Measurements from ENCODE around the gene SRRM3.

Gene SRRM3

GRCh38 chr7:76318488-76319353, 117.0 kb downstream of the SRRM3 start:
- Histone ChIP-seq H3K36me3 (ENCODE audit: control insufficient read depth, insufficient read depth, low read length) (peaks cover 8% of the 10 kb centered on the region), H3K4me3 (ENCODE audit: low read depth, low read length) (peak overlapping the region; percentile 79), H3K9ac (ENCODE audit: low read length) (peak overlapping the region; percentile 77), H3K9me3 (ENCODE audit: control insufficient read depth, insufficient read depth, low read depth, low read length) (no peaks in the 10 kb centered on the region), H3K4me1 (ENCODE audit: control insufficient read depth, insufficient read depth, low read length) (peaks cover 14% of the 10 kb centered on the region), H3K27me3 (ENCODE audit: control insufficient read depth, insufficient read depth, low read length) (no peaks in the 10 kb centered on the region), H3K27ac (ENCODE audit: low read depth, low read length) (peak overlapping the region; percentile 74)

GRCh38 chr7:76325092-76325491, 123.4 kb downstream of the SRRM3 start:
- Histone ChIP-seq H3K9me3 (ENCODE audit: control insufficient read depth, insufficient read depth, low read depth, low read length) (no peaks in the 10 kb centered on the region), H3K4me3 (ENCODE audit: low read depth, low read length) (no peak overlapping the region), H3K36me3 (ENCODE audit: control insufficient read depth, insufficient read depth, low read length) (peaks cover 58% of the 10 kb centered on the region), H3K27me3 (ENCODE audit: control insufficient read depth, insufficient read depth, low read length) (no peaks in the 10 kb centered on the region), H3K4me1 (ENCODE audit: control insufficient read depth, insufficient read depth, low read length) (no peaks in the 10 kb centered on the region), H3K27ac (ENCODE audit: low read depth, low read length) (no peak overlapping the region), H3K9ac (ENCODE audit: low read length) (no peak overlapping the region)

- Histone ChIP-seq H3K4me3 (ENCODE audit: low read depth, low read length) (no peak overlapping the region), H3K9me3 (ENCODE audit: control insufficient read depth, insufficient read depth, low read depth, low read length) (no peaks in the 10 kb centered on the region), H3K9ac (ENCODE audit: low read length) (no peak overlapping the region), H3K27me3 (ENCODE audit: control insufficient read depth, insufficient read depth, low read length) (no peaks in the 10 kb centered on the region), H3K4me1 (ENCODE audit: control insufficient read depth, insufficient read depth, low read length) (no peaks in the 10 kb centered on the region), H3K27ac (ENCODE audit: low read depth, low read length) (no peak overlapping the region), H3K36me3 (ENCODE audit: control insufficient read depth, insufficient read depth, low read length) (peaks cover 64% of the 10 kb centered on the region)
Measured at GRCh38 chr7:76325811-76326210, 124.1 kb downstream of the SRRM3 start.

- Histone ChIP-seq H3K27ac (ENCODE audit: low read depth, low read length) (no peak overlapping the region), H3K9ac (ENCODE audit: low read length) (no peak overlapping the region), H3K9me3 (ENCODE audit: control insufficient read depth, insufficient read depth, low read depth, low read length) (no peaks in the 10 kb centered on the region), H3K27me3 (ENCODE audit: control insufficient read depth, insufficient read depth, low read length) (no peaks in the 10 kb centered on the region), H3K4me3 (ENCODE audit: low read depth, low read length) (no peak overlapping the region), H3K4me1 (ENCODE audit: control insufficient read depth, insufficient read depth, low read length) (peaks cover 2% of the 10 kb centered on the region; the same call in 1 of the 2 replicates), H3K36me3 (ENCODE audit: control insufficient read depth, insufficient read depth, low read length) (peaks cover 66% of the 10 kb centered on the region)
Measured at GRCh38 chr7:76326646-76327233, 125.0 kb downstream of the SRRM3 start.

GRCh38 chr7:76327610-76328009, 125.9 kb downstream of the SRRM3 start:
- Histone ChIP-seq H3K4me1 (ENCODE audit: control insufficient read depth, insufficient read depth, low read length) (peaks cover 2% of the 10 kb centered on the region; the same call in 1 of the 2 replicates), H3K27ac (ENCODE audit: low read depth, low read length) (no peak overlapping the region), H3K27me3 (ENCODE audit: control insufficient read depth, insufficient read depth, low read length) (no peaks in the 10 kb centered on the region), H3K9me3 (ENCODE audit: control insufficient read depth, insufficient read depth, low read depth, low read length) (no peaks in the 10 kb centered on the region), H3K4me3 (ENCODE audit: low read depth, low read length) (no peak overlapping the region), H3K36me3 (ENCODE audit: control insufficient read depth, insufficient read depth, low read length) (peaks cover 73% of the 10 kb centered on the region), H3K9ac (ENCODE audit: low read length) (no peak overlapping the region)

- H3K36me3 ChIP-seq (ENCODE audit: control insufficient read depth, insufficient read depth, low read length) = peaks cover 72% of the 10 kb centered on the region
- no peak overlapping the region for H3K27ac ChIP-seq (ENCODE audit: low read depth, low read length)
- H3K9ac ChIP-seq (ENCODE audit: low read length) = no peak overlapping the region
- H3K27me3 ChIP-seq (ENCODE audit: control insufficient read depth, insufficient read depth, low read length) = no peaks in the 10 kb centered on the region
- no peak overlapping the region for H3K4me3 ChIP-seq (ENCODE audit: low read depth, low read length)
- peaks cover 2% of the 10 kb centered on the region; the same call in 1 of the 2 replicates for H3K4me1 ChIP-seq (ENCODE audit: control insufficient read depth, insufficient read depth, low read length)
- H3K9me3 ChIP-seq (ENCODE audit: control insufficient read depth, insufficient read depth, low read depth, low read length) = no peaks in the 10 kb centered on the region
Measured at GRCh38 chr7:76328389-76328788, 126.7 kb downstream of the SRRM3 start.

- H3K27me3 ChIP-seq (ENCODE audit: control insufficient read depth, insufficient read depth, low read length) = no peaks in the 10 kb centered on the region
- H3K27ac ChIP-seq (ENCODE audit: low read depth, low read length) = no peak overlapping the region
- no peak overlapping the region for H3K4me3 ChIP-seq (ENCODE audit: low read depth, low read length)
- peaks cover 76% of the 10 kb centered on the region for H3K36me3 ChIP-seq (ENCODE audit: control insufficient read depth, insufficient read depth, low read length)
- H3K4me1 ChIP-seq (ENCODE audit: control insufficient read depth, insufficient read depth, low read length) = peaks cover 2% of the 10 kb centered on the region; the same call in 1 of the 2 replicates
- H3K9me3 ChIP-seq (ENCODE audit: control insufficient read depth, insufficient read depth, low read depth, low read length) = no peaks in the 10 kb centered on the region
- H3K9ac ChIP-seq (ENCODE audit: low read length) = no peak overlapping the region
Measured at GRCh38 chr7:76329479-76329878, 127.8 kb downstream of the SRRM3 start.

GRCh38 chr7:76330261-76330660, 128.6 kb downstream of the SRRM3 start:
- Histone ChIP-seq H3K27ac (ENCODE audit: low read depth, low read length) (no peak overlapping the region), H3K27me3 (ENCODE audit: control insufficient read depth, insufficient read depth, low read length) (no peaks in the 10 kb centered on the region), H3K36me3 (ENCODE audit: control insufficient read depth, insufficient read depth, low read length) (peaks cover 70% of the 10 kb centered on the region), H3K4me3 (ENCODE audit: low read depth, low read length) (no peak overlapping the region), H3K4me1 (ENCODE audit: control insufficient read depth, insufficient read depth, low read length) (peaks cover 2% of the 10 kb centered on the region; the same call in 1 of the 2 replicates), H3K9ac (ENCODE audit: low read length) (no peak overlapping the region), H3K9me3 (ENCODE audit: control insufficient read depth, insufficient read depth, low read depth, low read length) (no peaks in the 10 kb centered on the region)

GRCh38 chr7:76330673-76331072, 129.0 kb downstream of the SRRM3 start:
- H3K27ac ChIP-seq (ENCODE audit: low read depth, low read length) = no peak overlapping the region
- H3K36me3 ChIP-seq (ENCODE audit: control insufficient read depth, insufficient read depth, low read length) = peaks cover 66% of the 10 kb centered on the region
- H3K4me3 ChIP-seq (ENCODE audit: low read depth, low read length) = no peak overlapping the region
- H3K4me1 ChIP-seq (ENCODE audit: control insufficient read depth, insufficient read depth, low read length) = peaks cover 2% of the 10 kb centered on the region; the same call in 1 of the 2 replicates
- no peaks in the 10 kb centered on the region for H3K27me3 ChIP-seq (ENCODE audit: control insufficient read depth, insufficient read depth, low read length)
- H3K9me3 ChIP-seq (ENCODE audit: control insufficient read depth, insufficient read depth, low read depth, low read length) = no peaks in the 10 kb centered on the region
- no peak overlapping the region for H3K9ac ChIP-seq (ENCODE audit: low read length)

GRCh38 chr7:76332078-76332477, 130.4 kb downstream of the SRRM3 start:
- H3K27ac ChIP-seq (ENCODE audit: low read depth, low read length) = no peak overlapping the region
- no peaks in the 10 kb centered on the region for H3K27me3 ChIP-seq (ENCODE audit: control insufficient read depth, insufficient read depth, low read length)
- peaks cover 2% of the 10 kb centered on the region; the same call in 1 of the 2 replicates for H3K4me1 ChIP-seq (ENCODE audit: control insufficient read depth, insufficient read depth, low read length)
- H3K9me3 ChIP-seq (ENCODE audit: control insufficient read depth, insufficient read depth, low read depth, low read length) = no peaks in the 10 kb centered on the region
- no peak overlapping the region for H3K9ac ChIP-seq (ENCODE audit: low read length)
- peaks cover 63% of the 10 kb centered on the region for H3K36me3 ChIP-seq (ENCODE audit: control insufficient read depth, insufficient read depth, low read length)
- no peak overlapping the region for H3K4me3 ChIP-seq (ENCODE audit: low read depth, low read length)

GRCh38 chr7:76333511-76334101, 131.9 kb downstream of the SRRM3 start:
- H3K4me3 ChIP-seq (ENCODE audit: low read depth, low read length) = no peak overlapping the region
- H3K27ac ChIP-seq (ENCODE audit: low read depth, low read length) = no peak overlapping the region
- no peaks in the 10 kb centered on the region for H3K9me3 ChIP-seq (ENCODE audit: control insufficient read depth, insufficient read depth, low read depth, low read length)
- H3K4me1 ChIP-seq (ENCODE audit: control insufficient read depth, insufficient read depth, low read length) = peaks cover 4% of the 10 kb centered on the region; the same call in 1 of the 2 replicates
- H3K36me3 ChIP-seq (ENCODE audit: control insufficient read depth, insufficient read depth, low read length) = peaks cover 55% of the 10 kb centered on the region
- no peaks in the 10 kb centered on the region for H3K27me3 ChIP-seq (ENCODE audit: control insufficient read depth, insufficient read depth, low read length)
- H3K9ac ChIP-seq (ENCODE audit: low read length) = no peak overlapping the region
